Upper lobe of left lung (tissue), 6 donors: ENCODE data around the gene EEIG1. TPM values are rescaled to one million over a fixed set of nuclear protein-coding genes. Genes with fewer than 3 reads are reported as not detected.
A peak's percentile ranks its signal among the peaks of the same experiment; 100 is the strongest.

Source experiments
- ATAC-seq, 2 donors: fragments of 200-7000 bp; cut with Tn5 transposase; one replicate each; pipeline ENCODE4 v1.9.1; 2022; ENCODE audit warnings: mild to moderate bottlenecking in 2 of 2, moderate library complexity in 2 of 2; ENCODE audit not compliant: low FRiP score in 2 of 2
- DNase-seq, 2 donors: peaks; one replicate each; pipeline ENCODE4 v3.0.0-alpha.2; 2019 to 2020
- H3K27ac ChIP-seq, 4 donors: fragments of 200-600 bp; sonication (generic); one replicate each; pipeline ENCODE4 v1.5.1; 2016 to 2019
- H3K27me3 ChIP-seq, 4 donors: fragments of 200-600 bp; sonication (generic); one replicate each; pipeline ENCODE4 v1.5.1; 2017 to 2019
- H3K36me3 ChIP-seq, 4 donors: fragments of 200-600 bp; sonication (generic); one replicate each; pipeline ENCODE4 v1.5.1; 2016 to 2019
- H3K4me1 ChIP-seq, 4 donors: fragments of 200-600 bp; sonication (generic); one replicate each; pipeline ENCODE4 v1.5.1; 2018 to 2019
- H3K4me3 ChIP-seq, 4 donors: fragments of 200-600 bp; sonication (generic); one replicate each; pipeline ENCODE4 v1.5.1; 2017 to 2019; ENCODE audit warnings: mild to moderate bottlenecking in 2 of 4, moderate library complexity in 1 of 4
- H3K9me3 ChIP-seq, 4 donors: fragments of 200-600 bp; sonication (generic); one replicate each; pipeline ENCODE4 v1.5.1; 2018 to 2019
- CTCF ChIP-seq, 6 experiments: fragments of 450-650 bp in 4 of 6; fragments of 200-600 bp in 2 of 6; sonication (generic) in 2 of 6; IDR thresholded peaks; one replicate each; pipeline ENCODE4 v1.5.1; 2016 to 2019; ENCODE audit warnings: antibody characterized with exemption in 6 of 6
- EP300 ChIP-seq, 4 donors: sonication (generic); formaldehyde crosslinking; IDR thresholded peaks; one replicate each; pipeline ENCODE4 v1.5.1; 2017; ENCODE audit warnings: antibody characterized with exemption in 4 of 4, control low read depth in 2 of 4
- POLR2A ChIP-seq, 4 donors: fragments of 450-650 bp; IDR thresholded peaks; one replicate each; pipeline ENCODE4 v1.5.1; 2016 to 2017; ENCODE audit warnings: antibody characterized with exemption in 4 of 4, mild to moderate bottlenecking in 2 of 4
- POLR2AphosphoS5 ChIP-seq, 2 donors: sonication (generic); formaldehyde crosslinking; IDR thresholded peaks; one replicate each; pipeline ENCODE4 v1.5.1; 2017; ENCODE audit warnings: antibody characterized with exemption in 2 of 2
- WGBS, 2 donors: methylation state at CpG; one replicate each; pipeline ENCODE4 v1.1.5; 2017 to 2018; 5-methylcytosine and 5-hydroxymethylcytosine counted together
- total RNA-seq, 6 donors: library from RNA; depleted of rRNA in 4 of 6; stranded (reverse); fragments of >200 nt in 4 of 6; gene quantifications; one replicate each; pipeline versions ENCODE4 v1.1.0 to v1.2.1, GENCODE V29; 2016 to 2021
- donor health status: DM: no; HTN: no; CAD: no; lungs with moderate emphysema.
- donor health status: DM: no; HTN: yes; CAD: no; lungs with severe emphysema.

Gene EEIG1
- total RNA-seq, 6 donors from 2014 or later, result 17.8 to 60.7 (median 48.0) TPM

- WGBS, 2 donors, result 63 to 75% methylated on average over 12 of the region's 12 CpGs
- no peak for TF ChIP-seq EP300 (IDR thresholded peaks at IDR 0.05)
- no peak for TF ChIP-seq POLR2AphosphoS5 (IDR thresholded peaks at IDR 0.05)
- TF ChIP-seq CTCF (IDR thresholded peaks at IDR 0.05), result no peak
- TF ChIP-seq POLR2A (IDR thresholded peaks at IDR 0.05), result no peak
- Histone ChIP-seq H3K27ac (peak overlapping the region in 3 of 4 donors; percentile 55 to 70 (median 68)), H3K27me3 (no peaks in the 10 kb centered on the region), H3K4me3 (peak overlapping the region in 1 of 4 donors; percentile 3), H3K4me1 (peaks cover 73 to 100% (median 95%) of the 10 kb centered on the region in 4 donors), H3K36me3 (no peaks in the 10 kb centered on the region), H3K9me3 (no peaks in the 10 kb centered on the region)
- DNase-seq (no peak), ATAC-seq (no peak)
Measured at GRCh38 chr9:127974001-127974768, 6.6 kb downstream of the EEIG1 start.

GRCh38 chr9:127973169-127974000, 7.4 kb downstream of the EEIG1 start:
- 72% methylated on average over 10 to 11 of the region's 17 CpGs for WGBS, 2 donors
- peak overlapping the region in 3 of 4 donors; percentile 55 to 70 (median 68) for H3K27ac ChIP-seq
- DNase-seq (peak in 1 of 2 donors; percentile 79), ATAC-seq (no peak)
- no peaks in the 10 kb centered on the region for H3K36me3 ChIP-seq
- peaks cover 81 to 99% (median 93%) of the 10 kb centered on the region in 4 donors for H3K4me1 ChIP-seq
- TF ChIP-seq POLR2AphosphoS5 (IDR thresholded peaks at IDR 0.05) (no peak), CTCF (IDR thresholded peaks at IDR 0.05) (peak in 1 of 6 experiments; percentile 8), POLR2A (IDR thresholded peaks at IDR 0.05) (no peak)
- H3K27me3 ChIP-seq, result no peaks in the 10 kb centered on the region
- no peaks in the 10 kb centered on the region for H3K9me3 ChIP-seq
- H3K4me3 ChIP-seq, result no peak overlapping the region

GRCh38 chr9:127972236-127972871, 8.4 kb downstream of the EEIG1 start:
- H3K9me3 ChIP-seq, result no peaks in the 10 kb centered on the region
- ATAC-seq (no peak), DNase-seq (peak in 1 of 2 donors; percentile 66)
- H3K27ac ChIP-seq, result peak overlapping the region in 2 of 4 donors; percentile 55 to 70
- H3K36me3 ChIP-seq, result no peaks in the 10 kb centered on the region
- no peak overlapping the region for H3K4me3 ChIP-seq
- 67 to 83% methylated on average over 2 of the region's 12 CpGs for WGBS, 2 donors
- no peaks in the 10 kb centered on the region for H3K27me3 ChIP-seq
- H3K4me1 ChIP-seq, result peaks cover 81 to 96% (median 87%) of the 10 kb centered on the region in 4 donors
- TF ChIP-seq POLR2AphosphoS5 (IDR thresholded peaks at IDR 0.05) (no peak), EP300 (IDR thresholded peaks at IDR 0.05) (no peak), POLR2A (IDR thresholded peaks at IDR 0.05) (no peak), CTCF (IDR thresholded peaks at IDR 0.05) (no peak)

GRCh38 chr9:127971357-127972235, 9.2 kb downstream of the EEIG1 start:
- TF ChIP-seq CTCF (IDR thresholded peaks at IDR 0.05), result no peak
- TF ChIP-seq POLR2AphosphoS5 (IDR thresholded peaks at IDR 0.05), result no peak
- TF ChIP-seq EP300 (IDR thresholded peaks at IDR 0.05), result no peak
- TF ChIP-seq POLR2A (IDR thresholded peaks at IDR 0.05), result no peak
- ATAC-seq (no peak), DNase-seq (peak in 1 of 2 donors; percentile 62)
- H3K4me3 ChIP-seq, result no peak overlapping the region
- H3K27me3 ChIP-seq, result no peaks in the 10 kb centered on the region
- no peaks in the 10 kb centered on the region for H3K9me3 ChIP-seq
- H3K27ac ChIP-seq, result peak overlapping the region in 2 of 4 donors; percentile 55 to 60
- WGBS, 2 donors, result 51 to 68% methylated on average over 14 to 16 of the region's 20 CpGs
- H3K4me1 ChIP-seq, result peaks cover 79 to 96% (median 87%) of the 10 kb centered on the region in 4 donors
- no peaks in the 10 kb centered on the region for H3K36me3 ChIP-seq
